ENCODE results near the gene CAMSAP3. TPM values are rescaled to one million over a fixed set of nuclear protein-coding genes. Genes with fewer than 3 reads are reported as not detected.
A peak's percentile ranks its signal among the peaks of the same experiment; 100 is the strongest.

The CAMSAP3 gene
- total and polyA plus RNA-seq, 12 donors: 0.61 to 18.9 (median 6.0) TPM

DNA sequence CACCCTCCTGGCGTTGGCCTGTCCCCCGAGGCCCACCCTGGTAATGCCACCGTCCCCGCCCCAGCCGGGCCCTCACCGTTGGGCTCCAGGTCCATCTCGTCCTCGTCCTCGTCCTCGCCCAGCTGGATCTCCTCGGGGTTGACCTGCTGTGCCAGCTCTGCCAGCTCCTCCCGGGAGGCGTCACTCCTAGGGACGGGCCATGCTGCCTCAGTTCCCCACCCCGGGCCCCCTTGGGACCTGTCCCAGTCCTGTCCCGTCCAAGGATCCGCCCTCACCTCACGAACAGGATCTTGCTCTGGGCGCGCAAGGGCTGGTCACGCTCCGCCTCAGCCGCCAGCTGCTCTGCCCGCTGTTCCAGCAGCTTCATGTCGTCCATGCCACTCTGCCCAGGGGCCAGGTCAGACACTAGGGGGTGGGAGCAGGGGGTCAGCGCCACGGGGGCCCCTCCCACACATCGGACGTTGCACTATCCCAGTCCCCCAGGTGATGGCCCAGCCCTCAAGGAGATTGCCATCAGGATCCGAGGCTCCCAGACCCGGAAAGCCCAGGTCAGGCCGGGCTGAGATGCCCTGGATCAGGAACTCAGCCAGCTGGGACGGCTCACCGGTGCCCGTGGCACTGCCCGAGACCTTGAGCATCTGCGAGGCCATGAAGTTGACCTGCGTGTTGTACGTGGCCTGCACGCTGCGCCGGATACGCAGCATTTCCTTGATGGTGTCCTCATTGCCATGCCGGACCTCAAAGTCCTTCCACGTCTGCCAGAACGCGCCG lies 24.2 kb downstream of the CAMSAP3 start:
- TF ChIP-seq, protein P1, sequence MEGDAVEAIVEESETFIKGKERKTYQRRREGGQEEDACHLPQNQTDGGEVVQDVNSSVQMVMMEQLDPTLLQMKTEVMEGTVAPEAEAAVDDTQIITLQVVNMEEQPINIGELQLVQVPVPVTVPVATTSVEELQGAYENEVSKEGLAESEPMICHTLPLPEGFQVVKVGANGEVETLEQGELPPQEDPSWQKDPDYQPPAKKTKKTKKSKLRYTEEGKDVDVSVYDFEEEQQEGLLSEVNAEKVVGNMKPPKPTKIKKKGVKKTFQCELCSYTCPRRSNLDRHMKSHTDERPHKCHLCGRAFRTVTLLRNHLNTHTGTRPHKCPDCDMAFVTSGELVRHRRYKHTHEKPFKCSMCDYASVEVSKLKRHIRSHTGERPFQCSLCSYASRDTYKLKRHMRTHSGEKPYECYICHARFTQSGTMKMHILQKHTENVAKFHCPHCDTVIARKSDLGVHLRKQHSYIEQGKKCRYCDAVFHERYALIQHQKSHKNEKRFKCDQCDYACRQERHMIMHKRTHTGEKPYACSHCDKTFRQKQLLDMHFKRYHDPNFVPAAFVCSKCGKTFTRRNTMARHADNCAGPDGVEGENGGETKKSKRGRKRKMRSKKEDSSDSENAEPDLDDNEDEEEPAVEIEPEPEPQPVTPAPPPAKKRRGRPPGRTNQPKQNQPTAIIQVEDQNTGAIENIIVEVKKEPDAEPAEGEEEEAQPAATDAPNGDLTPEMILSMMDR (IDR thresholded peaks at IDR 0.05): no peak
- no peak for TF ChIP-seq POLR2A (IDR thresholded peaks at IDR 0.05)
- intact Hi-C loops (cut with DNase I): no loop called here
- no peaks in the 10 kb centered on the region for H3K9me3 ChIP-seq (replicated peaks in 1 of 3)
- H3K4me1 ChIP-seq (replicated peaks in 1 of 2): peaks cover 9 to 18% of the 10 kb centered on the region in 2 donors
- H3K4me3 ChIP-seq: no peak overlapping the region
- peaks cover 0 to 54% of the 10 kb centered on the region in 2 donors for H3K36me3 ChIP-seq (replicated peaks in 1 of 2)
- no peak for DNase-seq
- WGBS, 4 donors: 82 to 96% (median 88%) methylated on average over 26 to 48 of the region's 48 CpGs
- peak overlapping the region in 3 of 5 donors; percentile 83 to 89 (median 84) for H3K27ac ChIP-seq
- H3K27me3 ChIP-seq: no peaks in the 10 kb centered on the region

DNA sequence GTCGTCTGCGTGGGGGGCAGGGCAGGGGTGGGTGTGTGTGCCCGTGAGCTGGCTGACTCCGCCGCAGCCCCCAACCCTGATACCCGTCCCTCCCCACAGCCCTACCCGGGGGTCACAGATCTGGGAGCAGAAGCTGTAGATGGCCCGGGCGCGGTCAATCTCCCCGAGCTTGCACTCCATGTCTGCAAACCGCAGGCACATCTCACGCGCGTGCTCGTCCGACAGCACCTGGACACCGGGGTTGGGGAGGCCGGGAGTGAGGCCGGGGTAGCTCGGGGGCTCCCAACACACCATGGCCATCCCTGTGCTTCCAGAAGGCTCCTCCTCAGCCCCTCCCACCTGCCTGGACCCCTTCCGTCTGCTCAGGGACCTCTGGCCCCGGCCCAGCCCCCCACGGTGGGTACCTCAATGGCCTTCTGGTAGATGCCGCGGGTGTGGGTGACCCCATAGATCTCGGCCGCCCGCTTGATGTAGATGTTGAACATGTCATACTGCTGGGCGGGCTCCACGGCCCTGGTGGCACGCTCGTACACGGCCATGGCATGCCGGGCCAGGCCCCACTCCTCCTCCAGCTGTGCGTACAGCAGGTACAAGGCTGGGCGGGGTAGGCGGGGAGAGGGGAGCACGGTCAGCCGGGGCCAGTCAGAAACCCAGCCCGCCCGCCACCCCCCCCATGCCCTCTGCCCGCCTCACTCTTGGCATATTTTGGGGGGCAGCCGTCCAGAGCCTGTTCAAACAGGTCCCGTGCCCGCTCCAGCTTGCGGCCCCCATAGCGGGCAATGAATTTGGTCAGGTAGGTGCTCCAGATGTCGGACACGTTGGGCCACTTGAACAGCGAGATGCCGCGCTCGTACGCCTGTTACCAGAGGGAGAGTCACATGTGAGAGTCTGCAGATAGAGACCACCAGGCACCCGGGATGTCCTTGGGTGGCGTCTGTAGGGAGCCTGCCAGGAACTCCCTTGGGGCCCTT lies 25.1 kb downstream of the CAMSAP3 start:
- peaks cover 0 to 63% of the 10 kb centered on the region in 2 donors for H3K36me3 ChIP-seq (replicated peaks in 1 of 2)
- no peaks in the 10 kb centered on the region for H3K9me3 ChIP-seq (replicated peaks in 1 of 3)
- DNase-seq: no peak
- peaks cover 9 to 18% of the 10 kb centered on the region in 2 donors for H3K4me1 ChIP-seq (replicated peaks in 1 of 2)
- peak overlapping the region in 1 of 5 donors; percentile 89 for H3K27ac ChIP-seq
- WGBS, 4 donors: 90 to 94% (median 94%) methylated on average over 25 to 57 of the region's 57 CpGs
- H3K27me3 ChIP-seq: no peaks in the 10 kb centered on the region
- intact Hi-C loops (cut with DNase I): no loop called here
- no peak overlapping the region for H3K4me3 ChIP-seq
- TF ChIP-seq, protein P1 (IDR thresholded peaks at IDR 0.05): no peak
- TF ChIP-seq POLR2A (IDR thresholded peaks at IDR 0.05): no peak

DNA sequence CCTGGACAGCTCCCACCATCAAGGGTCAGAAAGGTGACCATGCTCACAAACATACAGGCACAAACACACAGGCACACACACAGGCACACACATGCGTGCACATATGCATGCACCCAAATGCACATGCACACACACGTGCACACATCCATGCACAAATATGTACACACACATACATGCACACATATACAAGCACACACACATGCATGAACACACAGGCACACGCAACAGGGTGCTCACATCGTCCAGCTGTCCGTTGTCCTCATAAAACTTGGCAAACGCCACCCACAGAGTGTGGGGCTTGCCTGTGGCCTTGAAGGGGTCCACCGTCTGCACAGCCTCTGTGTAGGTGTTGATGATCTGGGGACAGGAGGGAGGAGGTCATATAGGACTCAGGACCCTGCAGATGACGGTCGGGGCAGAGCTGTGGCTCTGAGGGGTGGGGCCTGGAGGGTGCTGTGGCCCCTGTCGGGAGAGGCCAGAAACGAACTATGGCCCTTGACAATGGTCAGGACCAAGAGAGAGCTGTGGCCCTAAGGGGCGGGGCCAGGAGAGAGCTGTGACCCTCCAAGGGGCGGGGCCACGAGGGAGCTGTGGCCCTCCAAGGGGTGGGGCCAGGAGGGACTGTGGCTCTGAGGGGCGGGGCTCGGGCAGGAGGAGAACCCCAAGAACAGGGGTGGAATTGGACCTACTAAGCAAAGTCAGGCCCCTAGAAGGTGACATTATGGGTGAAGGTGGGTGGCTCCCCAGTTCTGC lies 27.4 kb downstream of the CAMSAP3 start:
- TF ChIP-seq POLR2A (IDR thresholded peaks at IDR 0.05): no peak
- TF ChIP-seq, protein P1 (IDR thresholded peaks at IDR 0.05): no peak
- intact Hi-C loops (cut with DNase I): no loop called here
- DNase-seq: no peak
- H3K36me3 ChIP-seq (replicated peaks in 1 of 2): peaks cover 0 to 66% of the 10 kb centered on the region in 2 donors
- no peak overlapping the region for H3K27ac ChIP-seq
- no peaks in the 10 kb centered on the region for H3K9me3 ChIP-seq (replicated peaks in 1 of 3)
- peaks cover 10 to 23% of the 10 kb centered on the region in 2 donors for H3K4me1 ChIP-seq (replicated peaks in 1 of 2)
- 81 to 87% (median 83%) methylated on average over 16 of the region's 16 CpGs for WGBS, 4 donors
- H3K4me3 ChIP-seq: no peak overlapping the region
- no peaks in the 10 kb centered on the region for H3K27me3 ChIP-seq

Data from adrenal gland (tissue), 12 donors.